ENCODE measurements around the gene OR52D1.
A peak's percentile ranks its signal among the peaks of the same experiment; 100 is the strongest.

Gene OR52D1

GRCh38 chr11:5488385-5488784 lies at the start of gene OR52D1:
TSS of gene OR52D1 (plus strand) at chr11:5488685. CDS start at chr11:5488707, 22 bp downstream.
- no peak for DNase-seq

GRCh38 chr11:5441414-5441813 lies 47.1 kb upstream of the OR52D1 start, which contains the start of gene OR51I1:
TSS of gene OR51I1 (minus strand) at chr11:5441514. CDS start at chr11:5441514, 0 bp downstream.
- DNase-seq, result no peak

- no peak for DNase-seq
Measured at GRCh38 chr11:5443835-5444393, 44.6 kb upstream of the OR52D1 start.

- no peak for DNase-seq
Measured at GRCh38 chr11:5449023-5449422, 39.5 kb upstream of the OR52D1 start, which contains the start of gene OR51I2. TSS of gene OR51I2 (plus strand) at chr11:5449323. CDS start at chr11:5453489, 4,166 bp downstream.

- DNase-seq, result no peak
Measured at GRCh38 chr11:5449432-5449831, 39.1 kb upstream of the OR52D1 start.

- no peak for DNase-seq
Measured at GRCh38 chr11:5460983-5461621, 27.4 kb upstream of the OR52D1 start.

GRCh38 chr11:5467527-5467926 lies 21.0 kb upstream of the OR52D1 start:
- no peak for DNase-seq

- DNase-seq, result no peak
Measured at GRCh38 chr11:5473921-5474320, 14.6 kb upstream of the OR52D1 start.

- DNase-seq, result peak; percentile 76
Measured at GRCh38 chr11:5476186-5476819, 12.2 kb upstream of the OR52D1 start.

- DNase-seq, result no peak
Measured at GRCh38 chr11:5486003-5486402, 2.5 kb upstream of the OR52D1 start.

GRCh38 chr11:5486421-5486820 lies 2.1 kb upstream of the OR52D1 start:
- no peak for DNase-seq

GRCh38 chr11:5488798-5489399 lies 414 bp downstream of the OR52D1 start:
- no peak for DNase-seq

- no peak for DNase-seq
Measured at GRCh38 chr11:5489576-5490357, 1.3 kb downstream of the OR52D1 start.

- no peak for DNase-seq
Measured at GRCh38 chr11:5499671-5500070, 11.2 kb downstream of the OR52D1 start.

GRCh38 chr11:5500393-5500801 lies 11.9 kb downstream of the OR52D1 start:
- no peak for DNase-seq

GRCh38 chr11:5504403-5504921 lies 16.0 kb downstream of the OR52D1 start:
- DNase-seq, result no peak

- DNase-seq, result no peak
Measured at GRCh38 chr11:5505363-5506048, 17.0 kb downstream of the OR52D1 start.

GRCh38 chr11:5507177-5507932 lies 18.9 kb downstream of the OR52D1 start:
- peak; percentile 13 for DNase-seq

GRCh38 chr11:5507933-5508305 lies 19.4 kb downstream of the OR52D1 start:
- DNase-seq, result no peak

- no peak for DNase-seq
Measured at GRCh38 chr11:5508605-5509004, 20.1 kb downstream of the OR52D1 start.

GRCh38 chr11:5509803-5510202 lies 21.3 kb downstream of the OR52D1 start, which contains the start of gene UBQLN3:
TSS of gene UBQLN3 (minus strand) at chr11:5509957. CDS start at chr11:5509558, 399 bp downstream.
- DNase-seq, result no peak

Measured in hematopoietic multipotent progenitor cell treated with erythropoietin and hydrocortisone succinate and interleukin-3 and kit ligand, for 8 days (in vitro differentiated cells).